CD4-positive, alpha-beta T cell (primary cell): ENCODE measurements around the gene ANAPC5. TPM values are rescaled to one million over a fixed set of nuclear protein-coding genes. Genes with fewer than 3 reads are reported as not detected.

Experiments used
- ATAC-seq: fragments of 200-7000 bp; cut with Tn5 transposase; one replicate; pipeline ENCODE4 v1.10.0; 2022; ENCODE audit warnings: mild to moderate bottlenecking; ENCODE audit not compliant: poor library complexity
- CTCF ChIA-PET: fragments of 350-600 bp; sonication (Branson Sonifier 250); formaldehyde crosslinking; loops from one replicate; lab custom pipeline; 2021; ENCODE audit warnings: antibody characterized with exemption, inconsistent platforms; lab: Charles Lee
- POLR2A ChIA-PET: fragments of 350-600 bp; sonication (Branson Sonifier 250); formaldehyde crosslinking; loops from one replicate; lab custom pipeline; 2021; ENCODE audit warnings: antibody characterized with exemption, inconsistent platforms; lab: Charles Lee
- DNase-seq, 14 experiments: peaks; one replicate each; pipeline ENCODE4 v3.0.0-alpha.2; 2013 to 2020; ENCODE audit warnings: mixed read lengths in 2 of 14
- H3K27ac ChIP-seq, 2 donors: one replicate each; pipeline versions ENCODE4 v1.5.1 to v1.7.0; 2013; ENCODE audit warnings: low read length in 2 of 2, low read depth in 1 of 2, mild to moderate bottlenecking in 1 of 2
- H3K27me3 ChIP-seq, 2 experiments: 1 replicate in 1 of 2; 2 replicates in 1 of 2; pipeline versions ENCODE4 v1.6.1 to v1.7.0; 2013; ENCODE audit warnings: low read length in 2 of 2, control low read depth in 1 of 2, mild to moderate bottlenecking in 1 of 2, moderate library complexity in 1 of 2; ENCODE audit not compliant: insufficient read depth in 2 of 2, control insufficient read depth in 1 of 2
- H3K36me3 ChIP-seq: one replicate; pipeline ENCODE4 v1.6.1; 2013; ENCODE audit warnings: low read length, control low read depth; ENCODE audit not compliant: insufficient read depth
- H3K4me1 ChIP-seq: one replicate; pipeline ENCODE4 v1.6.1; 2013; ENCODE audit warnings: low read length, control low read depth; ENCODE audit not compliant: insufficient read depth
- H3K4me3 ChIP-seq: one replicate; pipeline ENCODE4 v1.5.1; 2013; ENCODE audit warnings: mild to moderate bottlenecking, low read length, moderate library complexity
- H3K9me3 ChIP-seq, 2 experiments: 1 replicate in 1 of 2; 2 replicates in 1 of 2; pipeline versions ENCODE4 v1.6.1 to v1.7.0; 2013; ENCODE audit warnings: low read length in 2 of 2, mild to moderate bottlenecking in 2 of 2, control low read depth in 1 of 2, moderate library complexity in 1 of 2; ENCODE audit not compliant: control insufficient read depth in 1 of 2, insufficient read depth in 1 of 2
- H3K27ac Mint-ChIP-seq: one replicate; pipeline ENCODE4 v1.8.0; 2020; ENCODE audit warnings: mixed read lengths
- H3K27me3 Mint-ChIP-seq: one replicate; pipeline ENCODE4 v1.8.0; 2021; ENCODE audit warnings: mixed read lengths
- H3K36me3 Mint-ChIP-seq: one replicate; pipeline ENCODE4 v1.8.0; 2021; ENCODE audit warnings: low read depth, mixed read lengths
- H3K4me1 Mint-ChIP-seq: one replicate; pipeline ENCODE4 v1.8.0; 2021; ENCODE audit warnings: low read depth, mixed read lengths
- H3K4me3 Mint-ChIP-seq: one replicate; pipeline ENCODE4 v1.8.0; 2020; ENCODE audit warnings: mild to moderate bottlenecking, mixed read lengths
- H3K9me3 Mint-ChIP-seq: one replicate; pipeline ENCODE4 v1.8.0; 2020; ENCODE audit warnings: mixed read lengths
- intact Hi-C, 2 experiments: fragments of 100-400 bp; cut with DNase I in 1 of 2; cut with micrococcal nuclease in 1 of 2; formaldehyde crosslinking; loops; one replicate each; pipeline versions ENCODE4 v1.15.1 to v1.9.0; 2023 to 2025; cut with DNase I, micrococcal nuclease
- total RNA-seq, 174 experiments: library from RNA in 2 of 174; stranded (reverse) in 2 of 174; gene quantifications; one replicate each; pipeline ENCODE4 v1.2.3 and lab custom pipeline; 2021 to 2026
- TF ChIP-seq, protein P1 (sequence below): fragments of 200-600 bp; IDR thresholded peaks from one replicate; pipeline ENCODE4 v1.8.0; 2022; ENCODE audit warnings: antibody characterized with exemption, mild to moderate bottlenecking

The ANAPC5 gene
- total RNA-seq, 2 experiments from 2014 or later = 88.2 to 96.2 TPM

DNA sequence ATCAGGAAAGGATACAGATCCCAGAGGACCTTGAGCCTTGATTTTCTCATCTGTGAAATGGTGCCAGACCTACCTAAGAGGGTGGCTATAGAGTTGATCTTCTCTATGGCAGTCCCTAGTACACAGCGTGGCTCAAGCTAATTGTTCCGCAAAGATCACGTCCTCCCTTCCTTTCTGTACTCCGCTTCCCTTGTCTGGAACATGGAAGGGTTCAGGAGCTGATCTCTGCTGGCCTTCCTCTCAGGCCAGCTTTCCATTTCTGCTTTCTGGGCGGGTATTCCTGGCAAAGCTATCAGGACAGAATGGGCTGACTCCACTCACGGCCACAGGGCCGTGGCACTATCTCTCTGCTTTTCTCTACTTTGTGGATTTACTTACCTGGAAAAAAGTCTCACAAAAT lies 62.2 kb downstream of the ANAPC5 start:
- Histone ChIP-seq H3K27ac (no peak overlapping the region), H3K9me3 (no peaks in the 10 kb centered on the region), H3K4me3 (no peak overlapping the region), H3K36me3 (peaks cover 5% of the 10 kb centered on the region), H3K4me1 (peaks cover 22% of the 10 kb centered on the region), H3K27me3 (no peaks in the 10 kb centered on the region)
- no peak overlapping the region for H3K4me3 Mint-ChIP-seq
- no peak overlapping the region for H3K27ac Mint-ChIP-seq
- H3K9me3 Mint-ChIP-seq = no peaks in the 10 kb centered on the region
- H3K36me3 Mint-ChIP-seq = no peaks in the 10 kb centered on the region
- no peak for ATAC-seq
- H3K4me1 Mint-ChIP-seq = peaks cover 15% of the 10 kb centered on the region
- ChIA-PET CTCF (no interaction called here), POLR2A (no interaction called here)
- H3K27me3 Mint-ChIP-seq = no peaks in the 10 kb centered on the region
- TF ChIP-seq, protein P1, sequence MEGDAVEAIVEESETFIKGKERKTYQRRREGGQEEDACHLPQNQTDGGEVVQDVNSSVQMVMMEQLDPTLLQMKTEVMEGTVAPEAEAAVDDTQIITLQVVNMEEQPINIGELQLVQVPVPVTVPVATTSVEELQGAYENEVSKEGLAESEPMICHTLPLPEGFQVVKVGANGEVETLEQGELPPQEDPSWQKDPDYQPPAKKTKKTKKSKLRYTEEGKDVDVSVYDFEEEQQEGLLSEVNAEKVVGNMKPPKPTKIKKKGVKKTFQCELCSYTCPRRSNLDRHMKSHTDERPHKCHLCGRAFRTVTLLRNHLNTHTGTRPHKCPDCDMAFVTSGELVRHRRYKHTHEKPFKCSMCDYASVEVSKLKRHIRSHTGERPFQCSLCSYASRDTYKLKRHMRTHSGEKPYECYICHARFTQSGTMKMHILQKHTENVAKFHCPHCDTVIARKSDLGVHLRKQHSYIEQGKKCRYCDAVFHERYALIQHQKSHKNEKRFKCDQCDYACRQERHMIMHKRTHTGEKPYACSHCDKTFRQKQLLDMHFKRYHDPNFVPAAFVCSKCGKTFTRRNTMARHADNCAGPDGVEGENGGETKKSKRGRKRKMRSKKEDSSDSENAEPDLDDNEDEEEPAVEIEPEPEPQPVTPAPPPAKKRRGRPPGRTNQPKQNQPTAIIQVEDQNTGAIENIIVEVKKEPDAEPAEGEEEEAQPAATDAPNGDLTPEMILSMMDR = no peak
- intact Hi-C loops = no loop called here
- no peak for DNase-seq

DNA sequence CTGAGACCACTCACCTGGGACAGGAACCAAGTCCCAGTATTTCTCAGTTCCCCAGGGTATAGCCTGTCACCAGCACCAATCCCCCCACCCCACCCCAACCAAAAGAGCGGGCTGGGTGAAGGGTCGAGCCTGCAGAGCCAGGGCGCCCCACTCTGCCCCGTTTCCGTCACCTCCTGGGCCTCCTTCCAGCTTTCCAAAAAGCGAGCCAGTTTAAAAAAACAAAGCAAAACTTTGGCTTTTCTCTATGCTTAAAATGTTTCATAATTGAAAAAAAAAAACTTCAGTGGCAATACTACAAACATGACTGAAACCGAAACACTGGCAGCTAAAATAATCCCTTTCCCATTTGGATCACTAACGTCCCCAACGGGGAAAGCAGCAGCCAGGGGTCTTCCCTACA lies 63.2 kb downstream of the ANAPC5 start:
- H3K4me1 Mint-ChIP-seq = peaks cover 15% of the 10 kb centered on the region
- H3K27ac Mint-ChIP-seq = no peak overlapping the region
- intact Hi-C loops = no loop called here

DNA sequence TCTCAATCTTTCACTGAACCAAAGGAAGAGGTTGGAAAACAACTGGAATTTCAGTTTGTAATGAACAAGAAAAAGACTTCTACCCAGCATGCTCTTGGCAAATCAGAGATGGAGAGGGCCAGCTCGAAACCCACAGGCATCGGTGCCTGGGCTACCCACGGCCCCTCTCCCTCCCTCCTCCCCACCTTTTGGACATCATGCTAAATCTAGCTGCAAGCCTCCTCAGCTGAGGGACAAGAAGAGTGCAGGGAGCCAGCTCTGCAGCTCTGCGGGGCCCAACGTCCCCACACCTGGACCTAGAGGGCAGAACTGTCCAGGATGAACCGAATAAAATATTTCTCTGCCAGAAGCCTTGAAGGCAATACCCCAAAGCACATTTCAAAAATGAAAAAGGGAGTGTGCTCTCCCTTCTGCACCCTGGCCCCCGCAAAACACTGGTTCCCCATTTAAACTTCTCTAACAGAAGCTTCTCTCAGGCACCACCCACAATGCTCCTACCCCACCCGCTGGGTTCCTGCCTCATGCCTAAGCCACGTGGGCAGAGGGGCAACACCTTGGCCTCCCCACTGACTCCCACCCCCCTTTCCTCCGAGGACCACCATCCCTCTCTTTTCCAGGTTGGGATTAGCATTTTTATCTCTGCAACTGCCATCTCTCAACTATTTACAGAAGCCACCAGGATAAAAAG lies 63.9 kb downstream of the ANAPC5 start:
- no peak overlapping the region for H3K27ac Mint-ChIP-seq
- DNase-seq = no peak
- no peaks in the 10 kb centered on the region for H3K9me3 Mint-ChIP-seq
- H3K36me3 Mint-ChIP-seq = no peaks in the 10 kb centered on the region
- ChIA-PET POLR2A (interaction anchor here (1.2 kb wide), 1 partner anchor 17 kb away, joined by 3 read pairs; no protein-coding TSS in a partner anchor), CTCF (no interaction called here)
- H3K36me3 ChIP-seq = peaks cover 5% of the 10 kb centered on the region
- H3K4me1 Mint-ChIP-seq = peaks cover 15% of the 10 kb centered on the region
- H3K27ac ChIP-seq = no peak overlapping the region
- H3K4me1 ChIP-seq = peaks cover 8% of the 10 kb centered on the region
- intact Hi-C loops = no loop called here
- H3K27me3 Mint-ChIP-seq = no peaks in the 10 kb centered on the region
- TF ChIP-seq, protein P1 = no peak
- no peak overlapping the region for H3K4me3 Mint-ChIP-seq
- no peaks in the 10 kb centered on the region for H3K27me3 ChIP-seq
- H3K9me3 ChIP-seq = no peaks in the 10 kb centered on the region
- ATAC-seq = no peak
- H3K4me3 ChIP-seq = no peak overlapping the region

More for the DNA sequence above, 63.2 kb downstream of the ANAPC5 start:
- Mint-ChIP-seq H3K27me3 (no peaks in the 10 kb centered on the region), H3K36me3 (no peaks in the 10 kb centered on the region), H3K9me3 (no peaks in the 10 kb centered on the region), H3K4me3 (no peak overlapping the region)
- no peak overlapping the region for H3K4me3 ChIP-seq
- TF ChIP-seq, protein P1 = no peak
- no peaks in the 10 kb centered on the region for H3K9me3 ChIP-seq
- ATAC-seq (no peak), DNase-seq (no peak)
- ChIA-PET CTCF (no interaction called here), POLR2A (no interaction called here)
- peaks cover 13% of the 10 kb centered on the region for H3K4me1 ChIP-seq
- H3K27me3 ChIP-seq = no peaks in the 10 kb centered on the region
- H3K27ac ChIP-seq = no peak overlapping the region
- peaks cover 5% of the 10 kb centered on the region for H3K36me3 ChIP-seq
